Measurements from ENCODE around the gene ZMYND15. TPM values are rescaled to one million over a fixed set of nuclear protein-coding genes. Genes with fewer than 3 reads are reported as not detected.

The ZMYND15 gene
- total and polyA plus RNA-seq, 2 of the 13 experiments (the other 11 are each of a cell fraction or from before 2014, with no cell fraction given) = 0.24 to 2.7 TPM

DNA sequence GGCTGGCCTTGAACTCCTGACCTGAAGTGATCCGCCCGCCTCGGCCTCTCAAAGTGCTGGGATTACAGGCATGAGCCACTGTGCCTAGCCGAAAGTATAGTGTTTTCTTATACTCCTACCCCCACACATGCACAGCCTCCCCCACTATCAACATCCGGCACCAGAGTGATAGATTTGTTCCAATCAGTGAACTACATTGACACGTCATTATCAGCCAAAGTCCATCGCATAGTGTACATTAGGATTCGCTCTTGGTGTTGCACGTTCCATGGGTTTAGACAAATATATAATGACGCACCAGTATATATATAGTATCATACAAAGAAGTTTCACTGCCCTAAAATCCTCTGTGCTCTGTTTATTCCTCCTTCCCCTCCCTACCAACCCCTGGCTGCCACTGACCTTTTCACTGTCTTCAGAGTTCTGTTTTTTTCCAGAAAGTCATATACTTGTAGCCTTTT, 20.2 kb downstream of the ZMYND15 start (continued):
- TF ChIP-seq ZBTB7B (CRISPR knock-in tag; IDR thresholded peaks at IDR 0.05) (peak; percentile 70; the same call in 1 of the 2 replicates), RFXAP (CRISPR knock-in tag; IDR thresholded peaks at IDR 0.05; ENCODE audit: borderline replicate concordance) (peak; percentile 80; the same call in 1 of the 2 replicates), TBP (CRISPR knock-in tag; IDR thresholded peaks at IDR 0.05) (no peak), ZNF782 (CRISPR knock-in tag; IDR thresholded peaks at IDR 0.05; ENCODE audit: borderline replicate concordance) (no peak), HMGXB3 (CRISPR knock-in tag; IDR thresholded peaks at IDR 0.05; ENCODE audit: borderline replicate concordance) (peak; percentile 85; the same call in 1 of the 2 replicates), ISX (CRISPR knock-in tag; conservative IDR thresholded peaks at IDR 0.05) (no peak), NR2C2 (CRISPR knock-in tag; IDR thresholded peaks at IDR 0.05; ENCODE audit: borderline replicate concordance) (peak; percentile 87), ADNP (CRISPR knock-in tag; IDR thresholded peaks at IDR 0.05) (peak; percentile 36; the same call in 1 of the 2 replicates), ZNF44 (CRISPR knock-in tag; IDR thresholded peaks at IDR 0.05) (no peak), KMT2A (CRISPR knock-in tag; IDR thresholded peaks at IDR 0.05) (peak; percentile 41; the same call in 1 of the 2 replicates), SNRNP70 (IDR thresholded peaks at IDR 0.05; ENCODE audit: low read depth, low read length) (no peak), ZSCAN25 (CRISPR knock-in tag; IDR thresholded peaks at IDR 0.05) (no peak), NFIB (CRISPR knock-in tag; IDR thresholded peaks at IDR 0.05; ENCODE audit: borderline replicate concordance) (no peak), TCF12 (IDR thresholded peaks at IDR 0.05) (no peak), TCF12 (CRISPR knock-in tag; IDR thresholded peaks at IDR 0.05) (0 out of 2 replicates have a peak, but pooled peaks have one; percentile 64), ZNF709 (CRISPR knock-in tag; IDR thresholded peaks at IDR 0.05) (no peak), GATAD2A (CRISPR knock-in tag; IDR thresholded peaks at IDR 0.05) (peak; percentile 94), ZNF619 (CRISPR knock-in tag; IDR thresholded peaks at IDR 0.05) (no peak), ZNF660 (CRISPR knock-in tag; IDR thresholded peaks at IDR 0.05; ENCODE audit: borderline replicate concordance, low read depth) (no peak), ZBTB7A (CRISPR knock-in tag; IDR thresholded peaks at IDR 0.05) (no peak), ZNF451 (CRISPR knock-in tag; IDR thresholded peaks at IDR 0.05) (no peak)
- TF ChIP-seq, protein P1, sequence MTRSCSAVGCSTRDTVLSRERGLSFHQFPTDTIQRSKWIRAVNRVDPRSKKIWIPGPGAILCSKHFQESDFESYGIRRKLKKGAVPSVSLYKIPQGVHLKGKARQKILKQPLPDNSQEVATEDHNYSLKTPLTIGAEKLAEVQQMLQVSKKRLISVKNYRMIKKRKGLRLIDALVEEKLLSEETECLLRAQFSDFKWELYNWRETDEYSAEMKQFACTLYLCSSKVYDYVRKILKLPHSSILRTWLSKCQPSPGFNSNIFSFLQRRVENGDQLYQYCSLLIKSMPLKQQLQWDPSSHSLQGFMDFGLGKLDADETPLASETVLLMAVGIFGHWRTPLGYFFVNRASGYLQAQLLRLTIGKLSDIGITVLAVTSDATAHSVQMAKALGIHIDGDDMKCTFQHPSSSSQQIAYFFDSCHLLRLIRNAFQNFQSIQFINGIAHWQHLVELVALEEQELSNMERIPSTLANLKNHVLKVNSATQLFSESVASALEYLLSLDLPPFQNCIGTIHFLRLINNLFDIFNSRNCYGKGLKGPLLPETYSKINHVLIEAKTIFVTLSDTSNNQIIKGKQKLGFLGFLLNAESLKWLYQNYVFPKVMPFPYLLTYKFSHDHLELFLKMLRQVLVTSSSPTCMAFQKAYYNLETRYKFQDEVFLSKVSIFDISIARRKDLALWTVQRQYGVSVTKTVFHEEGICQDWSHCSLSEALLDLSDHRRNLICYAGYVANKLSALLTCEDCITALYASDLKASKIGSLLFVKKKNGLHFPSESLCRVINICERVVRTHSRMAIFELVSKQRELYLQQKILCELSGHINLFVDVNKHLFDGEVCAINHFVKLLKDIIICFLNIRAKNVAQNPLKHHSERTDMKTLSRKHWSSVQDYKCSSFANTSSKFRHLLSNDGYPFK (CRISPR knock-in tag; IDR thresholded peaks at IDR 0.05; ENCODE audit: borderline replicate concordance) = peak; percentile 40; the same call in 1 of the 2 replicates
- TF ChIP-seq, protein P2, sequence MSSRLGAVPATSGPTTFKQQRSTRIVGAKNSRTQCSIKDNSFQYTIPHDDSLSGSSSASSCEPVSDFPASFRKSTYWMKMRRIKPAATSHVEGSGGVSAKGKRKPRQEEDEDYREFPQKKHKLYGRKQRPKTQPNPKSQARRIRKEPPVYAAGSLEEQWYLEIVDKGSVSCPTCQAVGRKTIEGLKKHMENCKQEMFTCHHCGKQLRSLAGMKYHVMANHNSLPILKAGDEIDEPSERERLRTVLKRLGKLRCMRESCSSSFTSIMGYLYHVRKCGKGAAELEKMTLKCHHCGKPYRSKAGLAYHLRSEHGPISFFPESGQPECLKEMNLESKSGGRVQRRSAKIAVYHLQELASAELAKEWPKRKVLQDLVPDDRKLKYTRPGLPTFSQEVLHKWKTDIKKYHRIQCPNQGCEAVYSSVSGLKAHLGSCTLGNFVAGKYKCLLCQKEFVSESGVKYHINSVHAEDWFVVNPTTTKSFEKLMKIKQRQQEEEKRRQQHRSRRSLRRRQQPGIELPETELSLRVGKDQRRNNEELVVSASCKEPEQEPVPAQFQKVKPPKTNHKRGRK (CRISPR knock-in tag; IDR thresholded peaks at IDR 0.05) = no peak; the same call in 1 of the 2 replicates
